ENCODE data around the gene STAMBP. TPM values are rescaled to one million over a fixed set of nuclear protein-coding genes. Genes with fewer than 3 reads are reported as not detected.

The STAMBP gene
- polyA plus RNA-seq, 3 donors, result 57.4 to 61.7 (median 59.9) TPM

DNA sequence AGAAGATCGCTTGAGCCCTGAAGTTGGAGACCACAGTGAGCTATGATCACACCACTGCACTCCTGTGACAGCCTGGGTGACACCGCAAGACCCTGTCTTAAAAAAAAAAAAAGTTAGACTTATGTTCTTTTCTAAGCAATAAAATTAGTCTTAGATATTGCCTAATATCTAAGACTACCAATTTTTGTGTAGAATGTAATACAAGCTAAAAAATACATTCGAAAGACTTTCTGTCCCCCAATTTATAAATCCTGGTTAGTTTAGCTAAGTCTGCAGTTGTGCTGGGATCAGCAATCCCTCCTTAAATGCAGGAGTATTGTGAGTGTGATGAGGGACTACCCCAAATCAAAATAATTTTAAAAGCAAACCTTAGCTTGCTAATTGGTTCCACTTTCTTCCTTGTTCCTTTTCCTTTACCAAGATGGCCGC is 358 bp upstream of the STAMBP start:
- DNase-seq, result no peak

GRCh38 chr2:73830871-73831401 is 2.2 kb downstream of the STAMBP start:
- DNase-seq, result no peak

DNA sequence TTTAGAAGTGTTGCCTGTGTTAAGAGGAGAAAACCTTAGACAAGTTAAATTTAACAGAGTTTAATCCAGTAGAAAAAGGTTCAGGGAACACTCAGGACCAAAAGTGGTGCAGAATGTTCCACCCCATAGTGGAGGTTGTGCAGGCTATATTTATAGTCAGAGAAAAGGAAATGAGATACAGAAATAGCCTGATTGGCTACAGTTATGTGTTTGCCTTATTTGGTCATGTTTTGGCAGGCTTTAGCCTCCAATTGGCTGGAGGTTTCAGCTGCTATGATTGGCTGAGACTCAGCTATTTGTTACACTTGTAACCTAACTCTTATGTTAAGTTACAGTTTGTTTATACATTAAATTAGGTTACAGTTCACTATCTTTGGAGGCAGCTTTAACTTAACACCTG is 4.2 kb downstream of the STAMBP start:
- DNase-seq, result no peak

GRCh38 chr2:73836141-73836943 is 7.6 kb downstream of the STAMBP start:
- DNase-seq, result no peak

- no peak for DNase-seq
Observed at GRCh38 chr2:73837847-73838585, 9.3 kb downstream of the STAMBP start.

DNA sequence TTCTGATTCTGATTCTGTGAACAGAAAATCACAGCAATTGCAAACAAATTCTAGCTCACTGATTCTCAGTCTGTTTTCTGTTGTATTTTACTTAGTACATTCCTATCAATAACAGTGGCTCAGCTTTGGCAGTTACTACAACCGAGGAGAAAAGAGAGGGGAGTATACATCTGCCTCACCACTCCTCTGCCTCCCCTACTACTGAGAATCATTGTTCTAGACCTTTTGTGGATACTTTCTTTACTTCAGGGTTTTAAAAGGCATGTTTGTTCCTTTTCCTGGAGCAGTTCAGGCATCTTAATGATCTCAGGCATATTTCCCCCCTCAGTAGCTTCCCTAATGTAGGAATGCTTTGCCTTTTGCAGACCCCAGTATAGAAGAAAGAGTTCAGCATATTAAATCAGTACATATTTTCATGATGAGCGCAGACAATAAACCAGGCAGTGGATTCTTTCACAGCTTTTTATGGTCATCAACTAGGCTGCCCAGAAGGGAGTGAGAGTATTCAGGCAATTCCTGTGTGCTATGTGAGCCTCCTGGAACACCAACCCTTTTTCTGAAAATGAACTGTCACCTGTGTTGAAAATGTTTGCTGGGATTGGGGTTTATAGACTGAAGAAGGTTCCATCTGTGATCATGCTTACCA is 10.3 kb downstream of the STAMBP start:
- no peak for DNase-seq

- DNase-seq, result no peak
Observed at GRCh38 chr2:73839653-73840411, 11.1 kb downstream of the STAMBP start.

- no peak for DNase-seq
Observed at GRCh38 chr2:73841912-73842738, 13.4 kb downstream of the STAMBP start.

DNA sequence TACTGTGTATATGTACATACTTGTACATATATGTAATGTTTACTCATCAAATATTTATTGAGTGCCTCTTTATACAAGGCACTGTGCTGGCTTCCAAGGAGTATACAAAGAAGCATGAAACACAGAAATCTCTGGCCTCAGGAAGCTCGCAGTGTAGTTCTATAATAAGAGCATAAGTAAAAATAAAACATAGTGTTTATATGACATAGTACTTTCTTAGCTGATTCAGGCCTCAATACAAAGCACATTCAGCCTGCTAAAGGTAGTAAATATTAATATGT is 13.9 kb downstream of the STAMBP start:
- no peak for DNase-seq

DNA sequence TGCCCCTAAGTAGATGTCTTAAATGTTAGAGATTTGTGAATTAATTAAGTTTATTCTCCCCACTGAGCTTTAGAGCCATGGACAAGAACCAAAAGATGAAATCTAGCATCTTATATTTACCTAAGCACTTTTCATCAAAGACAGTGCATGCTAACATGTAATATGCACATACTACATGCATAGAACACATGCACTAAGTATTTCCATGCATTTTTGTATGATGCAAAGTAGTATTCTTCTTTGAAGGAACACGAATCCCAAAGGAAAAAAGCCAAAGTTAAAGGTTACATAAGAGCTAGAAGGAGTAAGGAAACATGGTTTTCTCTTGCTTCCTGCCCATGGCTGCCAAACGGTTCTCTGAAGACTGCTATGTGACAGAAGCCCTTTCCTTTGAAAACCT is 15.3 kb downstream of the STAMBP start:
- DNase-seq, result no peak

DNA sequence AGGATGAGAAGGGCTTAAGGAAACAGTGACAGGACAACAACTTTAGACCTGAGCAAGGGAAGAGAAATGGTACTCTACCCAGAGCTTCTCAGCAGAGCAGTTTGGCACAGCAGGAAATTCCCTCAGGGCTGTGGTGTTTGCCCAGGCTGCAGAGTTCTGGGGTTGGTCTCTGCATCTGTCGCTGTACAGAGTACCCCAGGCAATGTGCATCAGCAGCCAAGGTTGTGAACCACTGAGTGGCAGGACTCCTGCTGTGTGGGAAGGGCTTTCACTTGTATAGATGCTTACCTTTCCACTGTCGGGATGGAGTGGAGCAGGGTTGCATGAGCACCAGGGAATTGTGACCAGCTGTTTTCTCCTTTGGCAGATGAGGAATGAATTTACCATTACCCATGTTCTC is 21.2 kb downstream of the STAMBP start:
- DNase-seq, result no peak

DNA sequence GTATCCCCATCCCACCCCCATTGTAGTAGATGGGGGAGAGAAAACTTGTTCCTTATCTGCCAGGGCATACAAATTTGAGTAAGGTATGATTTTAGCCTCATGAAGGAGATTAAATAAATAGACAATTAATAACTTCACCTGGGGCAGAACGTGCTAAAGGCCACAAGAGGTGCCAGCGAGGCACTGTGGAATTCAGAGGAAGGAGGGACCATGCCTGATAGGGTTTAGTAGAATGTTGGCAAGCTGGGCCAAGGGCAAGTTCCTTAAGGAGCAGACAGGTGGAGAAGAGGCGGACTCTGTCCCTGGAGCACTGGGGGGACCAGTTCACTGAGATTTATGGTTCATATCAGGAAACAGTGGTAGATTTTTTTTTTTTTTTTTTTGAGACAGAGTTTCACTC is 22.5 kb downstream of the STAMBP start:
- DNase-seq, result no peak

DNA sequence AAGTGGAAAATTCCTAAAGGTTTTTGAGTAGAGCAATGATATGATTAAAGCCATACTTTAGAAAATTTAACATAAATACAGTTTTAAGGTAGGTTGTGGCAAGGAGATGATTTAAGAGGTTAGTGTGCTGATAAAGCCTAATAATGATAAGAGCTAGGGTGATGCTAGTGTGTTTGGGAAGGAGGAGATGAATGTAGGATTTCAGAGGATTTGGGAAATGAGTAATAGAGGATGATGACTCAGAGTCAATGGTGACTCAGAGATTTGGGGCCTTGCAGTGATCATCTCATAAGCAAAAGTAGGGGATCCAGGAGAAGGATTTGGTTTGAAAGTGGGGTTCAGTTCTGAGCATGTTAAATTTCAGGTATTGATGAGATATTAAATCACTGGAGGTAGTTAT is 23.3 kb downstream of the STAMBP start:
- DNase-seq, result no peak

GRCh38 chr2:73855526-73855925 is 26.8 kb downstream of the STAMBP start:
- no peak for DNase-seq

- no peak for DNase-seq
Observed at GRCh38 chr2:73856214-73856613, 27.5 kb downstream of the STAMBP start.

DNA sequence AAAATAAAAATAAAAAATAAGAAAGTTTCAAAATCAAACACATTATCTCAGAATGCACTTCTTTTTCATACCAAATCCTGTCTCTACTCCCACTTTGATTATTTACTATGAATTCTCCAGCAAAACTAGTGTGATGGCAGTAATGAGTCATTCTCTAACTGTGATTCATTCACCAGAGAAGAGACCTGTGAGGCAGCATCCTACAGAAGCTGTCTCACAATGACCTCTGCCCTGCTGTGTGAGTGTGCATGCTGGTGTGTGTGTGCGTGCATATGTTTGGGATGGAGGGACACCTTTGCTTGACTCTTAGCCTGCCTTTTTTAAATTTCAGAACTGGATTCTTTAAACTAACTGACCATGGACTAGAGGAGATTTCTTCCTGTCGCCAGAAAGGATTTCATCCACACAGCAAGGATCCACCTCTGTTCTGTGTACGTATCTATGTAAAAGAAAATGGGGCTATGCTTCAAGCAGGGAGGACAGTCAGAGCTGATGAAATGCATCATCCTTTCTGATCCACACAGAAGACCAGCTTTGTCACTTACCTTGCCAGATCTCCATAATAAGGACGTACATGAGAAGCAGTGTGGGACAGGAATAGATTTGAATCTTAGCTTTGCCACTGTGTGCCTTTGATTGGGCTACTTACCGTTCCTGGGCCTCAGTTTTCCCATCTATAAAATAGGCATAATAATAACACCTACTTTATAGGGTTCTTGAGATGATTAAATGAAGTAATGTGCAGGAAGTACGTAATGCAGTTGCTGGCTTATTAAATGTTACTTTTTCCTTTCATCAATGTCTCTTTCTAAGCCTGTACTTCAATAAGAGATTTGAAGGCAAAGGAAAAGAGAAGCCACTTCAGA is 31.2 kb downstream of the STAMBP start:
- no peak for DNase-seq

DNA sequence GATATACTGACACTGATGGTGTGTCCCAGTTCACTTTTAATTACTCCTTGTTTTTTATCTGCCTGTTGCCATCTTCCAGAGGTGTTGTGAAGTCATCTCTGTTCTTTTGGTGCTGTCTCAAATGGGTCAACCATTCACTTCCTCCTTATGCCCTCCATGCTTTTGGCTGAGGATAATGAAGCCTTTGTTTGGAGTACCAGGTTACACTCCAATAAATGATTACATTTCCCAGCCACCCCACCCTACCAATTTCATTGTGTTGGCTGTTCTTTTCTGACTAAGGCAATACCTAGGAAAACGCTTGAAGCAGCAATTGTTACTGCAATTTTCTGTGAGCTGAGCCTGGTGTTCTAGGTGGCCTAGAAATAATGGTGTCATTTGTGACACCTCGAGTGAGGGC is 34.2 kb downstream of the STAMBP start:
- no peak for DNase-seq

DNA sequence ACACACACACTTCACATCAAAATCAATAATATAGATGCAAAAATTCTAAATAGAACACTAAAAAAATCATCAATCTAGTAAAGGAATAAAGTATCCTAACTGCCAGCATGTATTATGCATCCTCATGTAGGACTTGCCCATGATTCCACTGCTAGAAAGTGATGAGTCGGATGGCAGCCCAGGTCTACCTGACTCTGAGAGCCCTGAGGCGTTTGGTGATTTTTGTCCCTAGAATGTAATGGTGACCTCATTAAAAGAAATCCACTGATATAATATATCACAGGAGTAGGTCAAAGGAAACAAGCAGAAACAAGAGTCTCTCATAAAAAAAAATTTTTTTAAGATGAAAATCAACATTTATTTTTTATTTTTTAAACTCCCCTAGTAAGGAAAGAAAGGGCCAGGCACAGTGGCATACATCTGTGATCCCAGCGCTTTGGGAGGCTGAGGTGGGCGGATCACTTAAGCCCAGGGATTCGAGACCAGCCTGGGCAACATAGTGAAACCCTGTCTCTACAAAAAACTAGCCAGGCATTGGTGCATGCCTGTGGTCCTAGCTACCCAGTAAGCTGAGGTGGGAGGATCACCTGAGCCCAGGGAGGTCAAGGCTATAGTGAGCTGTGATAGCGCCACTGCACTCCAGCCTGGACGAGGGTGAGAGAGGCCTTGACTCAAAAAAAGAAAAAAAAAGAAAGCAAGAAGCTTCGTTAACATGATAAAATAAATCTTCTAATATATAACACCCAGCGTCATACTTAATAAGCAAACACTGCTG is 39.6 kb downstream of the STAMBP start:
- DNase-seq, result no peak

DNA sequence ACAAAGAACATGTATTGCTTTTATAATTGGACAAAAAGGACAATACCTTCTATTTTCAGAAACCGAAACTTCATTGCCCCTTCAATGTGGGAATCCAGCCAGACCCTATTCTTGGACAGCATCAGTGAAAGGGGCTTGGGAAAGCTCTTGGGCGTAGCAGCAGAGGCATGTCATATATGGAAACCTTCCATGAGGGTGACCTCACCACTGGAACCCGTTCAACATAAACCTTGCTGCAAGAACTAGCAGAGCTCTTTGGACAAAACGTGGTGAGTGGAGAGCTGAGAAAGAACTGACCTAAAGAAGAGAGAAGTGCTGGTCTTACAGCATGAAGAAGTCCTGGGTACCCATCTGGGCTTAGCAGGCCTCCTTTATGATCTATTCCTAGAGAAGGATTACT is 41.3 kb downstream of the STAMBP start:
- peak; percentile 21 for DNase-seq
